WTC11 (cell line): Measurements from ENCODE around the gene OTUB2.

Source experiments
- ATF3 ChIP-seq: sonication (generic); formaldehyde crosslinking; conservative IDR thresholded peaks from 2 replicates; pipeline ENCODE4 v1.8.1; 2022; ENCODE audit warnings: mild to moderate bottlenecking, missing genetic modification reagents
- CTCF ChIP-seq: fragments of 200-600 bp; IDR thresholded peaks from 2 replicates; pipeline ENCODE4 v1.8.0; 2022; ENCODE audit warnings: antibody characterized with exemption
- ELF4 ChIP-seq: sonication (generic); formaldehyde crosslinking; IDR thresholded peaks from 2 replicates; pipeline ENCODE4 v1.8.1; 2022; ENCODE audit warnings: low read depth, mild to moderate bottlenecking, moderate library complexity, missing genetic modification reagents
- ETV6 ChIP-seq: sonication (generic); formaldehyde crosslinking; IDR thresholded peaks from 2 replicates; pipeline ENCODE4 v1.8.1; 2022; ENCODE audit warnings: mild to moderate bottlenecking, missing genetic modification reagents
- FOXK1 ChIP-seq: sonication (generic); formaldehyde crosslinking; IDR thresholded peaks from 2 replicates; pipeline ENCODE4 v1.8.0; 2022; ENCODE audit warnings: mild to moderate bottlenecking, moderate library complexity, missing genetic modification reagents
- JUN ChIP-seq: sonication (generic); formaldehyde crosslinking; IDR thresholded peaks from 2 replicates; pipeline ENCODE4 v1.8.0; 2023; ENCODE audit warnings: mild to moderate bottlenecking, missing genetic modification reagents
- TCF7 ChIP-seq: sonication (generic); formaldehyde crosslinking; IDR thresholded peaks from 2 replicates; pipeline ENCODE4 v1.8.0; 2022; ENCODE audit warnings: mild to moderate bottlenecking, low read depth, missing genetic modification reagents, moderate library complexity
- ZNF121 ChIP-seq: sonication (generic); formaldehyde crosslinking; IDR thresholded peaks from 2 replicates; pipeline ENCODE4 v1.8.0; 2023; ENCODE audit warnings: missing genetic modification reagents

GRCh38 chr14:94077111-94077821 lies 51.1 kb downstream of the OTUB2 start:
- TF ChIP-seq ATF3 (no peak), FOXK1 (CRISPR knock-in tag) (no peak), TCF7 (CRISPR knock-in tag) (no peak), CTCF (no peak), ZNF121 (CRISPR knock-in tag) (no peak), ETV6 (no peak), JUN (CRISPR knock-in tag) (no peak), ELF4 (CRISPR knock-in tag) (no peak)
